Measurements from ENCODE around the gene PCK2.
A peak's percentile ranks its signal among the peaks of the same experiment; 100 is the strongest.

The PCK2 gene

DNA sequence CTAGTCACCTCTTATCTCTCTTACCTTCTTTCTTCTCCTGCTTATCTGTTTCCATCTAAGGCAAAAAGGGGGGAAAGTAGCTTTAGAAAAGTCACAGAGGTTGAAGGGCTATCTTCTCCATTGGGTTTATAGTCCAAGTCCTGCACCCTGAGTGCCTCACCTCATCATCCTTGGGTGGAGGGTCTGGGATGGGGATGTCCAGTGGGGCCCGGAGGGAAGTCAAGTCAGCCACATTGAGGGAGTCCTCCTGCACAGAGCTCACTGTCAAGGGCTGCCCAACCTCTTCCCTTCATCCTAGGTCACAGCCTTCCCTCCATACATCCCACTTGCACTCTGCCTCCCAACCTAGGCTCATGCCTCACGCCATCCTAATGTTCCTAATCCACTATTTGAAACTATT lies 51.1 kb downstream of the PCK2 start:
- Histone ChIP-seq H3K4me3 (replicated peaks; ENCODE audit: insufficient read depth, low read length) (peak overlapping the region; percentile 96), H3K27me3 (ENCODE audit: insufficient read depth, poor library complexity, severe bottlenecking) (no peaks in the 10 kb centered on the region), H3K27ac (replicated peaks) (no peak overlapping the region)
- DNase-seq (ENCODE audit: low read depth in 1 of 2, low spot score in 1 of 2) = no peak
- TF ChIP-seq, protein P1, sequence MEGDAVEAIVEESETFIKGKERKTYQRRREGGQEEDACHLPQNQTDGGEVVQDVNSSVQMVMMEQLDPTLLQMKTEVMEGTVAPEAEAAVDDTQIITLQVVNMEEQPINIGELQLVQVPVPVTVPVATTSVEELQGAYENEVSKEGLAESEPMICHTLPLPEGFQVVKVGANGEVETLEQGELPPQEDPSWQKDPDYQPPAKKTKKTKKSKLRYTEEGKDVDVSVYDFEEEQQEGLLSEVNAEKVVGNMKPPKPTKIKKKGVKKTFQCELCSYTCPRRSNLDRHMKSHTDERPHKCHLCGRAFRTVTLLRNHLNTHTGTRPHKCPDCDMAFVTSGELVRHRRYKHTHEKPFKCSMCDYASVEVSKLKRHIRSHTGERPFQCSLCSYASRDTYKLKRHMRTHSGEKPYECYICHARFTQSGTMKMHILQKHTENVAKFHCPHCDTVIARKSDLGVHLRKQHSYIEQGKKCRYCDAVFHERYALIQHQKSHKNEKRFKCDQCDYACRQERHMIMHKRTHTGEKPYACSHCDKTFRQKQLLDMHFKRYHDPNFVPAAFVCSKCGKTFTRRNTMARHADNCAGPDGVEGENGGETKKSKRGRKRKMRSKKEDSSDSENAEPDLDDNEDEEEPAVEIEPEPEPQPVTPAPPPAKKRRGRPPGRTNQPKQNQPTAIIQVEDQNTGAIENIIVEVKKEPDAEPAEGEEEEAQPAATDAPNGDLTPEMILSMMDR (IDR thresholded peaks at IDR 0.05; ENCODE audit: insufficient read depth, low read length) = no peak
- TF ChIP-seq, protein P2, sequence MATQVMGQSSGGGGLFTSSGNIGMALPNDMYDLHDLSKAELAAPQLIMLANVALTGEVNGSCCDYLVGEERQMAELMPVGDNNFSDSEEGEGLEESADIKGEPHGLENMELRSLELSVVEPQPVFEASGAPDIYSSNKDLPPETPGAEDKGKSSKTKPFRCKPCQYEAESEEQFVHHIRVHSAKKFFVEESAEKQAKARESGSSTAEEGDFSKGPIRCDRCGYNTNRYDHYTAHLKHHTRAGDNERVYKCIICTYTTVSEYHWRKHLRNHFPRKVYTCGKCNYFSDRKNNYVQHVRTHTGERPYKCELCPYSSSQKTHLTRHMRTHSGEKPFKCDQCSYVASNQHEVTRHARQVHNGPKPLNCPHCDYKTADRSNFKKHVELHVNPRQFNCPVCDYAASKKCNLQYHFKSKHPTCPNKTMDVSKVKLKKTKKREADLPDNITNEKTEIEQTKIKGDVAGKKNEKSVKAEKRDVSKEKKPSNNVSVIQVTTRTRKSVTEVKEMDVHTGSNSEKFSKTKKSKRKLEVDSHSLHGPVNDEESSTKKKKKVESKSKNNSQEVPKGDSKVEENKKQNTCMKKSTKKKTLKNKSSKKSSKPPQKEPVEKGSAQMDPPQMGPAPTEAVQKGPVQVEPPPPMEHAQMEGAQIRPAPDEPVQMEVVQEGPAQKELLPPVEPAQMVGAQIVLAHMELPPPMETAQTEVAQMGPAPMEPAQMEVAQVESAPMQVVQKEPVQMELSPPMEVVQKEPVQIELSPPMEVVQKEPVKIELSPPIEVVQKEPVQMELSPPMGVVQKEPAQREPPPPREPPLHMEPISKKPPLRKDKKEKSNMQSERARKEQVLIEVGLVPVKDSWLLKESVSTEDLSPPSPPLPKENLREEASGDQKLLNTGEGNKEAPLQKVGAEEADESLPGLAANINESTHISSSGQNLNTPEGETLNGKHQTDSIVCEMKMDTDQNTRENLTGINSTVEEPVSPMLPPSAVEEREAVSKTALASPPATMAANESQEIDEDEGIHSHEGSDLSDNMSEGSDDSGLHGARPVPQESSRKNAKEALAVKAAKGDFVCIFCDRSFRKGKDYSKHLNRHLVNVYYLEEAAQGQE (IDR thresholded peaks at IDR 0.05; ENCODE audit: insufficient replicate concordance, low read depth) = no peak
- TF ChIP-seq GABPA (IDR thresholded peaks at IDR 0.05; ENCODE audit: low read depth) (no peak), POLR2AphosphoS5 (IDR thresholded peaks at IDR 0.05; ENCODE audit: low read depth) (no peak), SPI1 (IDR thresholded peaks at IDR 0.05; ENCODE audit: borderline replicate concordance, low read depth) (no peak)

DNA sequence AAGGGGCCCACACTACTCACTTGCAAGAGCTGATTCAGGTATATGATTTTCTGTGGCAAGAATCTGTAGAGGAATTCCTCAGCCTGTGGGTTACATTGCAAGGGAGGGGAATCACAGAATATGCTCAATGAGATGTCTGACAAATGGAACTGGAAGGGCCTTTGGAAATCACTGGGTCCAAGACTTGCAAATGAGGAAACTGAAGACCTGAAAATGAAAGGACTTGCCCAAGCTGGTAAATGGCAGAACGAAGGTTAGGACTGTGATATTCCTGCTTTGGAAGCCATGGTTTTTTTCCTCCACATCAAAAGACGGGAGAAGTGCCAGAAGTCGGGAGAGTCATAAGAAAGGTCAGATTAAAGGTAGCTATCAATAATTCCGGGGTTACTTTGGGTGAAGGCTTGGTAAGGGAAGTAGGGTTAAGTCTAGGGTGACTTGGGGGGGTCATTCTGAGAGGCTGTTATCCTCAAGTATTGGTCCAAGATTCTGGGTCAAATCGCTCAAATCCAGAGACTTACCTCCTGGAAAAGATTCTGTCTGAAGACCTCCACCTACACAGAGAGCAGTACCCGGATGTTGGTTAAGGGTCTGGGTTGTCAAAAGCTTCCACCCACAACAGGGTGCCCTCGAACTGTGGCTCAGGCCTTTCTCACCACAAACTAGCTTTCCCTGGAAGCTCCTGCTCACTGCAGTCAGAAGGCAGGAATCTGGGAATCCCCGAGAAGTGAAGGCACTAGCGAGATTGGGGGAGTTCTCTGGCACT lies 51.8 kb downstream of the PCK2 start:
- TF ChIP-seq, protein P1 (IDR thresholded peaks at IDR 0.05; ENCODE audit: insufficient read depth, low read length) = no peak
- no peak for TF ChIP-seq GABPA (IDR thresholded peaks at IDR 0.05; ENCODE audit: low read depth)
- no peak for TF ChIP-seq SPI1 (IDR thresholded peaks at IDR 0.05; ENCODE audit: borderline replicate concordance, low read depth)
- TF ChIP-seq POLR2AphosphoS5 (IDR thresholded peaks at IDR 0.05; ENCODE audit: low read depth) = no peak
- TF ChIP-seq, protein P2 (IDR thresholded peaks at IDR 0.05; ENCODE audit: insufficient replicate concordance, low read depth) = no peak
- peak overlapping the region; percentile 72 for H3K27ac ChIP-seq (replicated peaks)
- DNase-seq (ENCODE audit: low read depth in 1 of 2, low spot score in 1 of 2) = peak in 1 of 2 experiments; percentile 33

DNA sequence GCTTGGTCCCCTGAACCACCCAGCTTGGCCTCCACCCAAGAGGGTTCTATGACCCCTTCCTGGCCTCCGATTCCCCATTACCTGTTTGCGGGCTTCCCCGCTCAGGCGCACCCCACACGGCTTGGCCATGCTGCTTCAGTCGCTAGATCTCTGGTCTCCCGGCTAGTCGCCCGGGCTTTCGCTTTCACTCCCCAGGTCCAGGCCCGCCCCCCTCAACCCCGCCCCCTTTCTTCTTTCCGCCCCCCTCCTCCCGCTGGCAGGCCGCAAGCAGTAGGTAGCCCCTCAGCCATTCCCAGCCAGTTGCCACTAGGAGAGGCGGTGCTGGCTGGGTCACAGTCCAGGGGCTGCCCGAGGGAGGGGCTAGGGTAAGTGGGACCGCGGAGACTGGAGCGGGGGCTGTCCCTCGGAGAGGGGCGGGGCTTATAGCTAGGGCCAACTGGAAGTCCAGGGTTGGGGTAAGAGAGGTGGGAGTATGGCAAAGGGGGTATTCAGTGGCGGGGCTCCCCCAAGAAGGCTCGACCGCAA lies 52.4 kb downstream of the PCK2 start, which contains the start of gene PSME2:
TSS of gene PSME2 (minus strand) at position 158 of the 525 bp plus-strand sequence. CDS start at position 129, 29 bp downstream.
- Histone ChIP-seq H3K27me3 (ENCODE audit: insufficient read depth, poor library complexity, severe bottlenecking) (no peaks in the 10 kb centered on the region), H3K4me3 (replicated peaks; ENCODE audit: insufficient read depth, low read length) (peak within 1 kb of the TSS; percentile 96), H3K27ac (replicated peaks) (peak within 1 kb of the TSS; percentile 72)
- DNase-seq (ENCODE audit: low read depth in 1 of 2, low spot score in 1 of 2) = peak; percentile 90 to 93
- TF ChIP-seq POLR2AphosphoS5 (IDR thresholded peaks at IDR 0.05; ENCODE audit: low read depth) = peak; percentile 26; the same call in 1 of the 2 replicates
- TF ChIP-seq, protein P1 (IDR thresholded peaks at IDR 0.05; ENCODE audit: insufficient read depth, low read length) = no peak
- no peak for TF ChIP-seq SPI1 (IDR thresholded peaks at IDR 0.05; ENCODE audit: borderline replicate concordance, low read depth)
- no peak for TF ChIP-seq GABPA (IDR thresholded peaks at IDR 0.05; ENCODE audit: low read depth)
- TF ChIP-seq, protein P2 (IDR thresholded peaks at IDR 0.05; ENCODE audit: insufficient replicate concordance, low read depth) = no peak

More for the DNA sequence above, 51.8 kb downstream of the PCK2 start:
- no peaks in the 10 kb centered on the region for H3K27me3 ChIP-seq (ENCODE audit: insufficient read depth, poor library complexity, severe bottlenecking)
- H3K4me3 ChIP-seq (replicated peaks; ENCODE audit: insufficient read depth, low read length) = peak overlapping the region; percentile 96
